HG02943 (cell line): Measurements from ENCODE around the gene DSCAML1.

Source experiments
- ATAC-seq: cut with Tn5 transposase; IDR thresholded peaks from one replicate; pipeline ENCODE4 v1.9.1; 2021; ENCODE audit warnings: mild to moderate bottlenecking, low read depth, moderate library complexity; ENCODE audit not compliant: unreplicated experiment

DSCAML1 gene

GRCh38 chr11:117625237-117625636 lies 171.8 kb downstream of the DSCAML1 start:
- no peak for ATAC-seq

- no peak for ATAC-seq
These were observed 173.2 kb downstream of the DSCAML1 start for GRCh38 chr11:117623831-117624271.

- ATAC-seq = no peak
These were observed 175.8 kb downstream of the DSCAML1 start for GRCh38 chr11:117621226-117621625.

GRCh38 chr11:117620659-117621058 lies 176.4 kb downstream of the DSCAML1 start:
- no peak for ATAC-seq

- ATAC-seq = no peak
These were observed 176.9 kb downstream of the DSCAML1 start for GRCh38 chr11:117620086-117620485.

- ATAC-seq = no peak
These were observed 177.4 kb downstream of the DSCAML1 start for GRCh38 chr11:117619661-117620060.

GRCh38 chr11:117618982-117619355 lies 178.0 kb downstream of the DSCAML1 start:
- no peak for ATAC-seq

GRCh38 chr11:117618302-117618981 lies 178.6 kb downstream of the DSCAML1 start:
- ATAC-seq = no peak

GRCh38 chr11:117616979-117617378 lies 180.0 kb downstream of the DSCAML1 start:
- no peak for ATAC-seq

- no peak for ATAC-seq
These were observed 182.3 kb downstream of the DSCAML1 start for GRCh38 chr11:117614728-117615127.

GRCh38 chr11:117613521-117613920 lies 183.5 kb downstream of the DSCAML1 start:
- no peak for ATAC-seq

- ATAC-seq = no peak
These were observed 184.8 kb downstream of the DSCAML1 start for GRCh38 chr11:117612177-117612576.

GRCh38 chr11:117610901-117611300 lies 186.1 kb downstream of the DSCAML1 start:
- ATAC-seq = no peak

GRCh38 chr11:117610045-117610444 lies 187.0 kb downstream of the DSCAML1 start:
- ATAC-seq = no peak

GRCh38 chr11:117607449-117607848 lies 189.6 kb downstream of the DSCAML1 start:
- no peak for ATAC-seq

GRCh38 chr11:117606790-117607189 lies 190.2 kb downstream of the DSCAML1 start:
- ATAC-seq = no peak

- no peak for ATAC-seq
These were observed 190.8 kb downstream of the DSCAML1 start for GRCh38 chr11:117606211-117606610.

GRCh38 chr11:117605331-117605730 lies 191.7 kb downstream of the DSCAML1 start:
- no peak for ATAC-seq

GRCh38 chr11:117604336-117604995 lies 192.6 kb downstream of the DSCAML1 start:
- no peak for ATAC-seq

- no peak for ATAC-seq
These were observed 193.1 kb downstream of the DSCAML1 start for GRCh38 chr11:117603932-117604331.

GRCh38 chr11:117601006-117601708 lies 195.9 kb downstream of the DSCAML1 start:
- no peak for ATAC-seq
